HG02678 (cell line): Measurements from ENCODE around the gene FBXL17.

ENCODE experiments used
- ATAC-seq: cut with Tn5 transposase; IDR thresholded peaks from one replicate; pipeline ENCODE4 v1.9.1; 2021; ENCODE audit warnings: mild to moderate bottlenecking, moderate library complexity; ENCODE audit not compliant: unreplicated experiment

Gene FBXL17

GRCh38 chr5:107873877-107874276, 508.0 kb downstream of the FBXL17 start:
- no peak for ATAC-seq

GRCh38 chr5:107871023-107871422, 510.9 kb downstream of the FBXL17 start:
- ATAC-seq = no peak

DNA sequence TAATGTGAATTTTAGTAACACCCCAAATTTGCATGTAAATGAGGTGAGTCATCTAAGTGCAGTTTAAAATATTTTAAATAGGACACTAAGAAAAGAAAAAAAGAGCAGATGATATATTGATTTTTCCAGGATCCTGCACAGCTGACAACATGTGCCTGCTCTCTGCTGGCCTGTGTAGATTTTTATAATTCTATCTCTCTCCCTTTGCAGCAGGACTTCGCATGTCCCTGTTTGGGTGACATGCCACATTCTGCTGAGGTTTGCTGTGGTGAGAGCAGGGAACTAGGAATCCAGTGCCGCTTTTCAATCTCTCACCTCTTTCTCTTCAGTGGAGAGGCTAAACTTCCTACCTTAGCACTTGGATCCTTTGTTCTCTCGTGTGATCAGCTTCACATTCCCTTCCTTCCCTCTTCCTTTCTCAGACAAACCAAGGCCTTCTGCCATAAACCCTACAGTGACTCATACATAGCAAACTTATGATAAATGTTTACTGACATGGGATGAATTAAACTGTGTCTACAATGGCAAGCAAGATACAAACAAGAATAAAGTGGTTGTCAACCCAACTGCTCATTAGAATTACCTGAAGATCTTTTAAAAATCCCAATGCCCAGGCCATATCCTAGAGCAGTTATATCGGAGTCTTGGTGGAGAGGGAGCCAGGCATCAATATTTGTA, 512.3 kb downstream of the FBXL17 start:
- ATAC-seq = no peak

- no peak for ATAC-seq
These were observed 513.1 kb downstream of the FBXL17 start for GRCh38 chr5:107868650-107869409.

GRCh38 chr5:107867266-107867665, 514.6 kb downstream of the FBXL17 start:
- ATAC-seq = no peak

GRCh38 chr5:107864793-107865192, 517.1 kb downstream of the FBXL17 start:
- no peak for ATAC-seq

DNA sequence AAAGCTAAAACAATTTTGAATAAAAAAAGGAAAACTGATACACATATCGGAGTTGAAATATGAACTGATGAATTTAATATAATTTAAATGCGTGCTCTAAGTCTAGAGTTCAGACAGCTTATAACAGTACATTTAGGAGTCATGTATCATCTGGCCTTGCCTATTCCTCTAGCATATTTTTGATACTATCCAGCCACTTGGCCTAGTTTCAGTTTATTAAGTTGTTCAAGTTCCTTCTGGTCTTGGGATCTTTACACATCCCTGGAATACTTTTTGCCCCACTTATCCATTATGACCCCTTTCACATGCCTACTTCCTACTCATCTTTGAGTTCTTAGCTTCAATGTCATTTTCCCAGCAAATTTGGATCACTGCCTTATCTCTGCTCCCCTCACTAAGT, 518.8 kb downstream of the FBXL17 start:
- no peak for ATAC-seq

GRCh38 chr5:107861565-107861964, 520.3 kb downstream of the FBXL17 start:
- ATAC-seq = no peak

DNA sequence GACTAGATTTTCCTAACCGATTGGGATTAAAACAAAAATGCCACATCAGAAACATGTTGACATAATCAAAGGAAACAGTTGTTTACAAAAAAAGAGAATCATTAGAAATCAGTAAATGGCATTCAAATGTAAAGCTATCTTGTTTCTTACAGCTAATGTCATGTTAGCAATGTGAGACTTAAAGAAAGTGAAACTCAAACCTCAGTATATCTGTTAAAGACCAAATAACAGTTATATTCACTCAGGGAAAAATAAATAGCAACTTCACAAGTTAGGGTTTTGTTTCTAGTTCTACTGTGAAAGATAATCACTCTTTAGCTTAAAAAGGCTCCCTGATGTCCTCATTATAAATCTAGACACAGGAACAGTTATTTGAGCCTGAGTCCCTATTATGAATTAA, 521.9 kb downstream of the FBXL17 start:
- no peak for ATAC-seq

GRCh38 chr5:107858788-107859187, 523.1 kb downstream of the FBXL17 start:
- ATAC-seq = no peak

GRCh38 chr5:107858324-107858723, 523.6 kb downstream of the FBXL17 start:
- ATAC-seq = no peak

DNA sequence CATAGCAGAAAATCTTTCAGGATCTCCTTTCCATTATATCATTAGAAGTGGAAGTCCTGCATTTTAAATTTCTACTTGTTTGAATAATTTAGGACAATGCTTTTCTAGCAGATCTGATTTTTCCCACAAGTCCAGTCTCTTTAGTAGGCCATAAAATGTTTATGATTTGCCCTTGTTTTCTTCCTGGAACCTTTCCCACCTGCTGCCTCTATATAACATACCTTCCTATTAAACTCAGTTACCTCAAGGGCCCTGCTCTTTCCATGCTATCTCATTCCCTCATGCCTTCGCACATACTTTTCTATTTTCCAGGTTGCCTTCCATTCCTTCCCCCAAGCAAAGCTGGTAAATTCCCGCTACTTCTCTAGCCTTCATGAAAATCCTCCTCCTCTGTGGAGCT, 524.1 kb downstream of the FBXL17 start:
- no peak for ATAC-seq

DNA sequence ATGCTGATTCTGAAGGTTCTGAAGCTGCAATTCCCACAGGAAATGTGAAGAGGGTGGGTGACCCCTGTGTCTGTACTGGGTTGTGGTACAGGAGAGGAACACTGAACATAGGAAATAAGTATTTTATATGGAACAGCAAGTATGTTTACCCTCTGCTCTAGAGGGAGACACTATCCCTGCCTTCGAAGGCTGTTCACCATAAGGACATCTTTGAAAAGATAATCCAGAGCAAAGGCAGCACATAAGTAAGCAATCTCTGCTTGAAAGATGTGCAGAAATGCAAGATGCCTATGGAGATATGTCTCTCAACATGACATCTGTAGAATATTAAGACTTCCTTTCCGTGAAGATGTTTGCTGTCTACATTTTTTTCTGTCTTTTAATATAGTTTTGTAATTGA, 526.7 kb downstream of the FBXL17 start:
- ATAC-seq = no peak

GRCh38 chr5:107853696-107854095, 528.2 kb downstream of the FBXL17 start:
- no peak for ATAC-seq

DNA sequence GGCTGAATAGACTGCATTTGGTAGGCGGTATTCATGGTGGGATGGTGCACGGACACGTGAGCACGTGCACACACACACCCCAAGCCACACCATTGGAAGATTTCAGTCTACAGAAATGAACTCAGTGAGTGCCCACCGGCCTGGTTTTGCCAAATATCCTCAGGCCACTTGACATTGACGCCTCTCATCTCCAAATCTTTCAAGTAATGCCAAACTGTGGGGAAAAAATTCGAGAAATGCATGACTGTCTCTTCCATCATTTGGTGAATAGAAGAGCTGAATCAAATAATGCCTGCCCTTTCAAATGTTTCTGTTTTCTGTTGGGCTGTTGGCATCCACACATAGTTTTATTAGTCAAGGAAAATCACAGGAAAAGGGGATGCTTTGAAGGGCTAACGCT, 528.9 kb downstream of the FBXL17 start:
- no peak for ATAC-seq

- no peak for ATAC-seq
These were observed 532.8 kb downstream of the FBXL17 start for GRCh38 chr5:107849118-107849517.

GRCh38 chr5:107840592-107840991, 541.3 kb downstream of the FBXL17 start:
- no peak for ATAC-seq

- ATAC-seq = no peak
These were observed 541.7 kb downstream of the FBXL17 start for GRCh38 chr5:107840161-107840560.

- ATAC-seq = no peak
These were observed 546.8 kb downstream of the FBXL17 start for GRCh38 chr5:107835096-107835495.

- ATAC-seq = no peak
These were observed 549.2 kb downstream of the FBXL17 start for GRCh38 chr5:107832746-107833145.

GRCh38 chr5:107831612-107832395, 550.1 kb downstream of the FBXL17 start:
- ATAC-seq = no peak

DNA sequence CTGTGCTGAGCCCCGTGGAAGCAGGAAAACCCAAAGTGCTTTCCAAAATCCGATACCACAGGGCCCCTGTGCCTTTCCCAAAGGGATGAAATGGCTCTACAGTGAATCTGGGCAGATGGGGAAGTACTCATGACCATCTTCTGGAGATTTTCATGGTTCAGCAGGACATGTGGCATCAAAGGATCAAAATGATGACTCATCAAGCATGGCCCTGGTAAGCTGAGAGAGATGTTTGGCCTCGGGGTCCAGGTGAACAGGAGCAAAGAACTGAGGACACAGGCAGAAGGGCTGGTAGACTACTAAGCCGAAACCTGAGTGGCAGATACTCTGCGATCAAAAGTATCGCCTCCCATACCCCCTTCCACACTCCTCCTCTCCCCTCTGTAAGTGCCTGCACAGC, 551.1 kb downstream of the FBXL17 start:
- no peak for ATAC-seq
